Cardiac muscle cell (in vitro differentiated cells and primary cell): ENCODE results near the gene CREB3. TPM values are rescaled to one million over a fixed set of nuclear protein-coding genes. Genes with fewer than 3 reads are reported as not detected.

ENCODE experiments used
- DNase-seq, 2 donors: peaks; one replicate each; pipeline versions ENCODE4 v3.0.0 to v3.0.0-alpha.2; 2010 to 2017; ENCODE audit warnings: low read depth in 1 of 2, low spot score in 1 of 2
- H3K27ac ChIP-seq: fragments of 200-600 bp; sonication (generic); 2 replicates; pipeline ENCODE4 v1.5.1; 2016
- H3K27me3 ChIP-seq: fragments of 200-600 bp; sonication (generic); 2 replicates; pipeline ENCODE4 v1.6.0; 2016; ENCODE audit warnings: control low read depth
- H3K36me3 ChIP-seq: fragments of 200-600 bp; sonication (generic); 2 replicates; pipeline ENCODE4 v1.5.1; 2016; ENCODE audit warnings: control low read depth
- H3K4me1 ChIP-seq: fragments of 200-600 bp; sonication (generic); 2 replicates; pipeline ENCODE4 v1.8.1; 2017; ENCODE audit warnings: low read depth, mild to moderate bottlenecking, mixed run types
- H3K4me3 ChIP-seq: fragments of 200-600 bp; sonication (generic); 2 replicates; pipeline ENCODE4 v1.5.1; 2016; ENCODE audit warnings: mild to moderate bottlenecking
- H3K9me3 ChIP-seq: fragments of 200-600 bp; sonication (generic); 2 replicates; pipeline ENCODE4 v1.5.1; 2017; ENCODE audit warnings: low read depth, mild to moderate bottlenecking, control low read depth
- CTCF ChIP-seq: IDR thresholded peaks from 2 replicates; pipeline ENCODE4 v1.5.1; 2012; ENCODE audit warnings: low read depth, mild to moderate bottlenecking, low read length
- polyA plus RNA-seq: library from polyadenylated mRNA; unstranded; fragments of >200 nt; fragmentation: Nextera tagmentation; extraction: Ambion mirVana; gene quantifications from 2 replicates; pipeline ENCODE4 v1.2.1, GENCODE V29; 2016
- total RNA-seq: library from RNA; depleted of rRNA; stranded (reverse); fragments of >200 nt; gene quantifications from 2 replicates; pipeline ENCODE4 v1.2.3, GENCODE V29; 2016

CREB3 gene
- total and polyA plus RNA-seq, 2 experiments from 2014 or later = 45.7 to 84.2 TPM

DNA sequence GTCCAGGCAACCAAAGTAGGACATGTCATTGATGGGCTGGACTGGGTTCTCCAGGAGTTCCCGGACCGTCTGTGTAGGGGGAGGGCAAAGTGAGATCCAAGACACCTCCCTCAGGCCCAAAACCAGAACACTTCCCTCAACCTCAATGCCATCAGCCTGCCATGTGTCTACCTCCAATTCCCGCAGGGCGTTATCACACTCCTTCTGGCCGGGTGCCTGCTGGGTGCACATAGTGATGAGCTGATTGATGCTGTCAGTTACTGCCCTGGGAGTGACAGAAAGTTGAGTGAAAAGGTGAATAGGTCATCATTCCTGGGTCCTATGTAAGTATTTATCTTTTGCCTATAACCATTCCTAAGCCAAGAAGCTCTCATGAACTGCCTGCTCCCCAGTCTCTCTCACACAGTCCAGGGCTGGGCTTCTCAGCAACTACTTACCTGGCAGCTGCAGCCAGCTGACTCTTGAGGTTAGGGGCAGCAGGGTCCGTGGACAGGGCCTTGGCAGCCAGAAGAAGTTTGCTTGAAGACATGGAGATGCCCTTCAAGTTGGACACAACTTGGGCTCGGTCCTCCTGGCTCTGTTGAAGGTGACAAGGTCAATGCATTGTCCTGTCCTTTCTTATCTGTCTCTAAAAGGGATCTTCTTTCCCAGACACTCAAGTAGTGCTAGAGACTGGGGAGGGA lies 21.5 kb upstream of the CREB3 start:
- Histone ChIP-seq H3K27ac (peak overlapping the region; percentile 39), H3K27me3 (no peaks in the 10 kb centered on the region), H3K9me3 (no peaks in the 10 kb centered on the region), H3K4me1 (no peaks in the 10 kb centered on the region), H3K36me3 (peaks cover 77% of the 10 kb centered on the region), H3K4me3 (no peak overlapping the region)
- DNase-seq = no peak
- no peak for TF ChIP-seq CTCF

DNA sequence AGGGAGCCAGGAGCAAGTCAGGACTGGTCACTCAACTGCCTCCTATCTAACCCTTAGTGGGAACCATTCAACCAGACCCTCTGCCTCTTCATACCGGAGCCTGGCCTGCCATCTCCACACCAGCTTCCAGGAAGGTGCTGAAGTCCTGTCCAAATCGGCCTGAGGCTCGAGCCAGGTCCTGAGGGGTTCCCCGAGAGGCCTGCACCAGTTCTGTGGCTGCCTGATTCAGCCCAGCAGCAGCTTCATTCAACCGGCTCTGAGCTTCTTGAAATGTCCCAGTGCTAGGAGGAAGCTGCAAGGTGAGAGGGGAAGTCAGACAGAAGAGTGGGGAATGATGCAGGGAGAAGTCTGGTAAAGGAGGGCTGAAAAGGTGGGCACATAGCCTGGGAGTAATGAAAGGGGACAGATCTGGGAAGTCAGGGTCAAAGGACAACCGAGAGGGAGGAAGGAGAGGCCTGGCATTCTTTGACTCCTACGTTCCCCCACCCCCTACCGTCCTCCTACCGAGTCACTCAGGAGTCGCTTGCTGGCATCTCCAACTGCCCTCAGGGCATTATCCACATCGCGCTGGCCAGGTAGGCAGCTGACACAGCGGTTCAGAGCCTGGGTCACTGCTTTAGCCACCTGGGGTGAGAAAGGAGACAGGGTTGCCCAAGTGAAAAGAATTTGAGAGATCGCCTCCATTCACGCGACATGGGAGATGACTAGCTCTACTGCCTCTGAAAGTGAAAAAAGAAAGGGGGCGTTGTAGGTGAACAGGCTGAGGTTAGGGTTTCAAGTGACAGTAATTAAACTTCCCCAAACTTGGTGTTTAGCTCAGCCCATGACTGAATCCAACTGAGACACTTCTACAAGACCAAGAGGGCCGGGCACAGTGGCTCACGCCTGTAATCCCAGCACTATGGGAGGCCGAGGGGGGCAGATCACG lies 20.7 kb upstream of the CREB3 start:
- Histone ChIP-seq H3K36me3 (peaks cover 75% of the 10 kb centered on the region), H3K4me3 (no peak overlapping the region), H3K9me3 (no peaks in the 10 kb centered on the region), H3K27me3 (no peaks in the 10 kb centered on the region), H3K4me1 (no peaks in the 10 kb centered on the region), H3K27ac (peak overlapping the region; percentile 39)
- DNase-seq = no peak
- TF ChIP-seq CTCF = no peak

GRCh38 chr9:35712762-35713400 lies 19.6 kb upstream of the CREB3 start:
- no peak overlapping the region for H3K4me3 ChIP-seq
- H3K27ac ChIP-seq = no peak overlapping the region
- H3K9me3 ChIP-seq = no peaks in the 10 kb centered on the region
- no peaks in the 10 kb centered on the region for H3K27me3 ChIP-seq
- no peak for TF ChIP-seq CTCF
- DNase-seq = no peak
- H3K4me1 ChIP-seq = no peaks in the 10 kb centered on the region
- peaks cover 75% of the 10 kb centered on the region for H3K36me3 ChIP-seq

- Histone ChIP-seq H3K27me3 (no peaks in the 10 kb centered on the region), H3K36me3 (peaks cover 75% of the 10 kb centered on the region), H3K4me1 (no peaks in the 10 kb centered on the region), H3K4me3 (no peak overlapping the region), H3K9me3 (no peaks in the 10 kb centered on the region), H3K27ac (no peak overlapping the region)
- DNase-seq = no peak
- no peak for TF ChIP-seq CTCF
These were observed 18.9 kb upstream of the CREB3 start for GRCh38 chr9:35713578-35713977.

DNA sequence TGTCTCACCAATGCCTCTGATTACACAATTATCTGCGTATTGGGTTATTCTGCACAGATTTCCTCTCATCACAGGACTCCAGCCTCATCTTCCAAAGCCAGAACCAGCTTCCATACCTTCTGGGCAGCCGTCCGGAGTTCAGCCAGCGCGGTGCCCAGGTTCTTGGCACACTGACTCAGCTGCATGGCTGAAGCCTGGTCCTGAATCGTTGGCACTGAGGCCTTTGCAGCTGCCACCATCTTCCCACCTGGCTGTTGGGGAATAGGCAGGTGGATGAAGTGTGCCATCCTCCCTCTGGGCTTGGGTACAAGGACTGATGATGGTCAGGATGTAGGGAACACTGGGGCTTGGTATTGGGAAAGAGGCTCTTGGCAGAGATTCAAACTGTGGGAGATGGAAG lies 18.3 kb upstream of the CREB3 start:
- DNase-seq = no peak
- H3K4me1 ChIP-seq = no peaks in the 10 kb centered on the region
- no peak overlapping the region for H3K27ac ChIP-seq
- H3K36me3 ChIP-seq = peaks cover 75% of the 10 kb centered on the region
- H3K9me3 ChIP-seq = no peaks in the 10 kb centered on the region
- no peak overlapping the region for H3K4me3 ChIP-seq
- TF ChIP-seq CTCF = no peak
- no peaks in the 10 kb centered on the region for H3K27me3 ChIP-seq
